HG03095 (cell line): ENCODE data around the gene LCAT.
A peak's percentile ranks its signal among the peaks of the same experiment; 100 is the strongest.
"Not testable (repeated sequence)": the region's sequence is repeated elsewhere in the genome, so short reads cannot be mapped to it uniquely, and the experiment has no call there.

Experiments used
- ATAC-seq: cut with Tn5 transposase; IDR thresholded peaks from one replicate; pipeline ENCODE4 v1.9.1; 2021; ENCODE audit warnings: moderate library complexity; ENCODE audit not compliant: unreplicated experiment

The LCAT gene

DNA sequence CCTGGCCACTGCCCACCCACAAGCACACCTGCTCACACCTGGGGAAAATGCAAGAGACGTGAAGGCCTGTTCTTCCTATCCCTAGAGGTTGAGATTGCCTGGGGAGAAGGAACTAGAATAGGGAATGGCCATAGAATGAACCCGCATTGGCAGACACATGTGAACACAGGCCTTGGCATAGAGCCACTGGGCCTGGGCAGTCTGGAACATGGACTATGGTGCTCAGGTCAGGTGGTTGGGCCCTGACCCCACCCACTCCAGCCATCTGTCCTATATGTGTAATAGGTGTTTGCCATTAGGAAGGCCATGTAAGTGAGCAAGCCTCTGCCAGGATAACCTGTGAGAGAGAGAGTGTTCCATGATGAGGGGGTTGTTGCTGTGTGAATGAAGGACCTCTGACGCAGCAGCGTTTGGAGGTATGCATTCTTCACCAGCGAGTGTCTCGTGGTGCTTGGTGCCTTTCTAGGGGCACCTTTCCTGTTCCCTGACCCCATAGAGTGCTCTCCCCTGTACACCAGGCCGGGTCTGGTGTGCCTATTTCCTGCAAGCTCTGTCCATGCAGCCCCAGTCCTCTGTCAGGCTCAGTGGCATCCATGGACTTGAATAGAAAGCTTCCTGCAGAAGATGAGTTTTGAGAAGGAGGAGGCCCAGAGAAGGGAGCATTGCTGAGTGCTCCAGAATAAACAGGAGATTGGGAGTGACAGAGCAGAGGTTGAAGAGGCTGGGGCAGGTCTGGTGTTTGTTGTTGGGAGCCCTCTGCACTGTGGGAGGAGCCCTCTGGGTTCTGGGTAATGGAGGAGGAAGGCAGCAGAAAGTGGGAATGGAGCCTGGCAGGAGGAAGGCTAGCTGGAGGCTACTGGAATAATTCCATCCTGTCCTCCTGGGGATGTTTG, 27.8 kb downstream of the LCAT start:
- no peak for ATAC-seq

DNA sequence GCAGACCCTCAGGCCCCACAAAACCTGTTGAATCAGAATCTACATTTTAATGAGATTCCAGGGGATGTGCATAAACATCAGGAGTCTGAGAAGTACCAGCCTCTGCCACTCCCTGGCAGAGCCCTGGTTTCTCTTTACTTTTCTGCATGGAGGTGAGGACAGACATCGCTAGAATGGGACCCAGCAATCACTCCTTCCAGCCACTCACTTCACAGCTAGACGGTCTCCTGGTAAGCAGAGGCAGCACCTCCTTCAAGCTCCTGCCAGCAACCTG, 28.5 kb downstream of the LCAT start:
- ATAC-seq: not testable (repeated sequence)

DNA sequence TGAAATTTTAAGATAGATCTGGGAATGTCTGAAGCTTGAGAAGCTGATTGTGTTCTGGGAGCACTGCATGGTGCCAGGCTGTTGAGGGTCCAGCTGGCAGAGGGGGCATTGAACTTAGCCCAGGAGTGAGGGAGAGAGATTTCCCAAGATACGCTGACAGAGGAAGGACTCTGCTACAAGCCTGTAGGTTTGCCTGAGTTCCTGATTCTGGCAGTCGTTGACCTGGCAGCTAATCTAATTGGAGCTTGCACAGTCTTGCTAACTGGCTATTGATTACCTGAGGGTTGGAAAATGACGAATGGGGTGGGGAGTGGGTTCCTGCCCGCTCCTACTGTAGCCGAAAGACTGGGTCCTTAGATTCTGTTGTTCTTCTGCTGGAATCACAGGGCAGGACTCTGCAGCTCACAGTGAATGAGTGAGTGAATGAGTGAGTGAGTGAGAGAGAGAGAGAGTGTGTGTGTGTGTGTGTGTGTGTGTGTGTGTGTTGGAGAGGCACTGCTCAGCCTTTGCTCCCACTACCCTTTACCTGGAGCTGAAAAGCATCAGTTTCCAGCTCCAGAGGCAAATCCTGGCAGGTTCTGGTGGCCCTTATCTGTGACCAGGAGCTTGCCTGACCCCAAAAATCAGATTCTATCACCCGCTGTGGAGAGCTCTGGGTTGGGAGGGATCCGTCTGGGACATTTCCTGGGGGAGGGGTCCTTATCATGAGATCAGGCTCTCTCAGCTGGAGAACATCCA, 29.0 kb downstream of the LCAT start:
- ATAC-seq: no peak

DNA sequence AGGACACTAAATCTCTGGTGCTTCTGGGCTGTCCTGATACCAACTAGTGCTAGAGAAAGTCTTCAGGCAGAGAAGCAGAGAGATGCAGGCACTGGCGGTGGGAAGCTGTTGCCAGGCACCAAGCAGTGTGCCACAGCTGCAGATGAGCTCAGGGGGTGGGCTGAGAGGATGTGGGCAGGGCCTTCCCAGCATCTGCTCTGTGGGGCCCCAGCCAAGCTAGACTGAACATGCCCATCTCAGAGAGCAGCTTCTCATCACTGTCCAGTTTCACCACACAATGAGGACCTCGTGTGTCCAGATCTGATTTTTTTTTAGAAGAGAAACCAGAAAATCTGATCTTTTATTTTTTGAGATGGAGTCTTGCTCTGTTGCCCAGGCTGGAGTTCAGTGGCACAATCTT, 33.8 kb downstream of the LCAT start:
- ATAC-seq: no peak

DNA sequence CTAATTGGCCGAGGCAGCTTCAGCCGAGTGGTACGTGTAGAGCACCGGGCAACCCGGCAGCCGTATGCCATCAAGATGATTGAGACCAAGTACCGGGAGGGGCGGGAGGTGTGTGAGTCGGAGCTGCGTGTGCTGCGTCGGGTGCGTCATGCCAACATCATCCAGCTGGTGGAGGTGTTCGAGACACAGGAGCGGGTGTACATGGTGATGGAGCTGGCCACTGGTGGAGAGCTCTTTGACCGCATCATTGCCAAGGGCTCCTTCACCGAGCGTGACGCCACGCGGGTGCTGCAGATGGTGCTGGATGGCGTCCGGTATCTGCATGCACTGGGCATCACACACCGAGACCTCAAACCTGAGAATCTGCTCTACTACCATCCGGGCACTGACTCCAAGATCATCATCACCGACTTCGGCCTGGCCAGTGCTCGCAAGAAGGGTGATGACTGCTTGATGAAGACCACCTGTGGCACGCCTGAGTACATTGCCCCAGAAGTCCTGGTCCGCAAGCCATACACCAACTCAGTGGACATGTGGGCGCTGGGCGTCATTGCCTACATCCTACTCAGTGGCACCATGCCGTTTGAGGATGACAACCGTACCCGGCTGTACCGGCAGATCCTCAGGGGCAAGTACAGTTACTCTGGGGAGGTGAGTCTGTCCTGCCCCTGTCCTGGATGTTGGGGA, 34.7 kb downstream of the LCAT start:
- no peak for ATAC-seq

DNA sequence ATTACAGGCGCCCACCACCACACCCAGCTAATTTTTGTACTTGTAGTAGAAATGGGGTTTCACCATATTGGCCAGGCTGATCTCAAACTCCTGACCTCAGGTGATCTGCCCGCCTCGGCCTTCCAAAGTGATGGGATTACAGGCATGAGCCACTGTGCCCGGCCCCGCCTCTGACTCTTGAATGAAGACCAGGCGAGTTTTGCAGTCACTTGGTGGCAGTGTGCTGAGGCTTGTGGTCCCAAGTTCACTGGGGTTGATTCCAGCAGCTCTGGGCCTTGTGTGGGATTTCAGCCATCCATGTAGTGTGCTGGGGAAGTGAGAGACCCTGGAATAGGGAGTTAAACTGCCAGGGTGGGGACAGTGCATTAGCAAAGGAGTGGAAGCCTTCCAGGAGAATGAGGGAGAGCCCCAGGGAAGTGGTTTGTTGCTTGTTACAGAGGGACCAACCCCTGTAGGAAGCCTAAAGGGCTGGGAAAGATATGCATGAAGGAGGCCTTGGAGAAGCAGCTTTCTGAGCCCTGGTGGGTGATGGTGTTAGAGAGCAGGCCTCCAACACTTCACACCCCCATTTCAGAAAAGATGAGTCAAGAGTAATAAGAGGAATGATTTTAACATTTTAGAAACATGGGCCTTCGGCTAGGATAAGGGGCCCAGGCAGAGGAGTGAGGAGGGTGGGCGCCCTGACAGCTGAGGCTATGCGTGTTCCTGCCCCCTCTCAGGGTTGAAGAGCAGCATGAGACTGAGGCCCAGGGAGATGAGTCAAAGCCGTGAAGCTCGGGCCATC, 36.3 kb downstream of the LCAT start:
- ATAC-seq: no peak

DNA sequence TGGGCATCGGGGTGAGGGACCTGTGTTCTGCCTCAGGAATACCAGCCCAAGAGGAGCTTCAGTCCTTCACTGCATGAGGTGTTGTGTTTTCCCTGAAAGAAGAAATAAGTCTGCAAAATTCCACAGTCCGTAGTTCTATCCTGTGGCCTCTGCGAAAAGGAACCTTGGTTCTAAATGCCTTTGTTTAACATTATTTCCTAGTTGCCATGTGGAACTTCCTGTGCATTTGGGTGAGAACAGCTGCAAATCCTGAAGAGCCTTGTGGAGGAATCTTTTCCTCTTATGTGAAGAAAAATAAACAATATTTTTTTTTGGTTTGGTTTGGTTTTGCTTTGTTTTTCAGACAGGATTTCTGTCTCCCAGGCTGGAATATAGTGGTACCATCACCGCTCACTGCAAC, 41.1 kb downstream of the LCAT start:
- no peak for ATAC-seq

DNA sequence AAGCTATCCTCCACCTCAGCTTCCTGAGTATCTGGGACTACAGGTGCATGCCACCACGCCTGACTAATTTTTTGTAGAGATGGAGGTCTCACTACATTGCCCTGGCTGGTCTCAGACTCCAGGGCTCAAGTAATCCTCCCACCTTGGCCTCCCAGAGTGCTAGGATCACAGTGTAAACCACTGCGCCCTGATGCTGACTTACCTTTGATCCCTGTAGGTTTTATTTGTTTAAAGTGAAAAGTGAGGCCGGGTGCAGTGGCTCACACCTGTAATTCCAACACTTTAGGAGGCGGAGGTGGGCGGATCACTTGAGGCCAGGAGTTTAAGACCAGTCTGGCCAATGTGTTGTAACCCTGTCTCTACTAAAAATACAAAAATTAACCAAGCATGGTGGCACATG, 42.2 kb downstream of the LCAT start:
- ATAC-seq: no peak

DNA sequence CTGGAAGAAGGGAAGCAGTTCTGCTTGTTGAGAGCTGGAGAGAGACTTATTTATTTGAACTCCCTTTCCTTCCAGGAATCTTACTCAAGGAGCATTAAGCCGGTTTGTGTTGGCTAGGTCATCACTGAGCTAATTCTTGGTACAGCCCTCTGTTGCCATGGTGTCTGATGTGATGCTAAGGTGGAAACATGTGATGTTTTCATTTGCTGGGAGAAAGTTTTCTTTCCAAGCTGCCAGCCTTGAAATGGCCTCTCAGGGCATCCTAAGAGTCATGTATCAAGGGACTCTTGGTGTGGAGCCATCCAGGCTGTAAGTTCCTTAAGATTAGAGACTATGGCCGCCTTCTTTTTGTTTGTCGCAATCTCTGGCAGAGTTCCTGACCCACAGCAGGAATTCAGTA, 46.7 kb downstream of the LCAT start:
- ATAC-seq: no peak

DNA sequence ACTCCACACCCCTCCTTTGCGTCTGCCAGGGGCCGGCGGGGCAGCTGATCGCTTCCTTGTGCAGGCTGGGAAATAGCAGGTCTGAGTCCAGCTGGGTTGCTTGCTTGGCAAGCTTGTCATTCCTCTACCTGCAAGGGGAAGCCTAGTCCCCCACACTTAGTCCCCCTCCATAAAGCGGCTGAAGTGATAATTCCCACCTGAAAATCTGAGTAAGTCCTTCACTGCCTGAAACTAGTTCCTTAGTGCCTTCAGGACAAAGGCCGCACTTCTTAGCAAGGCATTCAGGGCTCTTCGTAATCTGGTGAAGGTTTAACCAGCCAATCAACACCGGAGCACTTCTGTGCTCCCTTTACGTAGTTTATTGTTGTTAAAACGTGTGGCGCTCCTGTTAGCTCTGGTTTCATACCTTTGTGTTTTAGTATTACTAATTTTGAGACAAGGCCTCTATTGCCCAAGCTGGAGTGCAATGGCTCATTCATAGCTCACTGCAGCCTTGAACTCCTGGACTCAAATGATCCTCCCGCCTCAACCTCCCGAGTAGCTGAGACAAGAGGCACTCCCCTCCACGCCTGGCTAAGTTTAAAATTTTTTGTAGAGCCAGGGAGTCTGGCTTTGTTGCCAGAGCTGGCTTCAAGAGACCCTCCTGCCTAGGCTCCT, 50.0 kb downstream of the LCAT start:
- peak; percentile 5 for ATAC-seq

DNA sequence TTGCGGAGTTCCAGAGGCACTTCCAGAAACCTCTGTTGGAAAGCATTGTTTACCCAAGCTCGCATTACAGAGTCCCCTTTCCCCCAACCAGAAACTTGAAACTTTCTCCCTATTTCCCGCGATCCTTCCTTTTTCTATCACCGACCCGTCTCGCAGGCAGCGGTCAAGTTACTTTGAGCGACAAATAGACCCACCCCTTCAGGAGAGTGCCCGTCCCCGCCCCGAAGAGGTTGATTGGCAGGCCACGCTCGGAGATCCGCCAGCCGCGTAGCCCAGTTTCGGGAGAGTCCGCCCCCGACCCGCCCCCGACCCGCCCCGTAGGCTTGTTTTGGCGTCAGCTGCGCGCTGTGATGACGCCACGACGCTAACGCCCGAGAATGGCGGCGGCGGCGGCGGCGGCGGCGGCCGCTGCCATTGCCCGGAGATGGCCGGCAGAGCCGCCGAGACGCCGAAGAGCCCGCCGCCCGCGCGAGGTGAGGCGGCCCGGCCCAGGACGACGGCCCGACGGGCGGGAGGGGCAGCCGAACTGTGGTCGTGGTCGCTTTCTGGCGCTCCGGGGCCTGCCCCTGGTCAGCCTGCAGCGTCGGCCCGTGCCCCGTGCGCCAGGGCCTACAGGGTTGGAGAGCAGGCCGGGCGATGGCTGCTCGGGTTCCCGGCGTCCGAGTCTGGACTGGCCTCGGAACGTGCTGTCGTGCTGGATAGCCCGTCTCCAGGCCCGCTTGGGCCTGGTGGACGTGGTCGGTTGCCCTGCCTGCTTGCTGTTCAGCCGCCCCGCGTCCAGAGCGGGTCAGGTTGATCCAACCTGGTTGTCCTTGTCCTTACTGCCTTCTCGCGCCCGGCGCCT, 50.8 kb downstream of the LCAT start, which contains the start of gene PSKH1:
PSKH1 (plus strand) TSS at position 356 of the 844 bp plus-strand sequence. CDS start 15,496 bp downstream, outside the sequence.
- ATAC-seq: peak; percentile 87

DNA sequence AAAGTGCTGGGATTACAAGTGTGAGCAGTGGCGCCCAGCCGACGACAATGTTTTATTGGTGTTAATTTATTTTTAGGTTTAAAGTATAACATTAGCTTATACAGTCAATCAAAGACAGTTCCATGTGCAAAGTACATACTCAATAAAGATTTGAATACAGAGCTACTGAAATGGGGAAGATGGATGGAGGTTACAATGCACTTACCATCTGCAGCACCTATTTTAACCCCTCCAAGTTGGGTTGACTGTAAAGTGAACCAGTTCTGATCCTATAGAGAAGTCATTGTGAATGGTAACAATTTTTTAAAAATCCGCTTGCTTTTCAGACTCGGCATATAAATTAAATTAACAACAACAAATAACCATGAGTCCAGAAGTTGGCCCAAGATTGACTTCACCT, 51.5 kb downstream of the LCAT start:
- ATAC-seq: no peak
